ENCODE measurements around the gene IGFL4. TPM values are rescaled to one million over a fixed set of nuclear protein-coding genes. Genes with fewer than 3 reads are reported as not detected.

Gene IGFL4
- total and polyA plus RNA-seq, 4 experiments from 2014 or later, result not detected

DNA sequence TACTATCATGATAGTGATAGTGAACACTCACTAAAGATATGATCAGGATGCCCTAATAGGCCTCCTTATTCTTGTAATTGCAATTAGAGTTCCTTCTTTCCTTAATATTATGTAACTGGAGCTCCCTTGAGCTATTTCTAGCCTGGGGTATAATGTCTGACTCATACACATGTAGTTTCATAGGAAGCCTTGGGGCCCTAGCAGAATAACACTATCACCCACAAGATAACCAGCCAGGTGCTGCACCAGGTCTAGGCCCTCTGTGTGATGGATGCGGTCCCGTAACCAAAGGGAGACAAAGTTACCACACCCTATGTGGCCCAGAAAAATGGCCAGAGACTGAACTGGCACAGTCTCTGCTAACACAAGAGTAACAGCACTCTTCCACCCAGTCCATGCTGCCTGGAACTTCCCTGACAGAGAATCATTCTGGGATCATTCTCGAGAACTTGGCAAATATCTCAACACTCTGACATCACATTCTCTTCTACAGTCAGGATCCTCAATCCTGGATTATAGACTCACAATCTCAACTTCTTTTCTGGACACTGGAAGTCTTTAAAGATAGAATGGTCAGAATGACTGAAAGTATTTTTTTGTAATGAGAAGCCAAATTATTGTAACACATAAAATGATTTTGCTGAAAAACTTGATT lies 32.6 kb upstream of the IGFL4 start:
- Mint-ChIP-seq H3K27me3 (peaks cover 59 to 66% of the 10 kb centered on the region in 2 donors), H3K4me3 (no peak overlapping the region), H3K9me3 (peaks cover 0 to 8% (median 1%) of the 10 kb centered on the region in 8 donors), H3K27ac (no peak overlapping the region), H3K36me3 (peaks cover 0 to 2% of the 10 kb centered on the region in 2 donors), H3K4me1 (peaks cover 4 to 10% (median 6%) of the 10 kb centered on the region in 4 donors)
- intact Hi-C loops (cut with micrococcal nuclease), result no loop called here
- ChIA-PET CTCF (ENCODE audit: partially characterized antibody) (no interaction called here), POLR2A (ENCODE audit: partially characterized antibody) (no interaction called here)
- DNase-seq, result no peak
- no peaks in the 10 kb centered on the region for H3K36me3 ChIP-seq (ENCODE audit: insufficient read depth, low read length)
- H3K4me3 ChIP-seq (ENCODE audit: low read length in 2 of 2), result no peak overlapping the region
- peaks cover 13% of the 10 kb centered on the region for H3K27me3 ChIP-seq (ENCODE audit: insufficient read depth, low read length)
- no peak overlapping the region for H3K27ac ChIP-seq (ENCODE audit: low read depth, low read length)
- peaks cover 12% of the 10 kb centered on the region for H3K4me1 ChIP-seq (ENCODE audit: insufficient read depth, low read length)
- no peaks in the 10 kb centered on the region for H3K9me3 ChIP-seq (ENCODE audit: control insufficient read depth in 1 of 2, low read length in 2 of 2)

DNA sequence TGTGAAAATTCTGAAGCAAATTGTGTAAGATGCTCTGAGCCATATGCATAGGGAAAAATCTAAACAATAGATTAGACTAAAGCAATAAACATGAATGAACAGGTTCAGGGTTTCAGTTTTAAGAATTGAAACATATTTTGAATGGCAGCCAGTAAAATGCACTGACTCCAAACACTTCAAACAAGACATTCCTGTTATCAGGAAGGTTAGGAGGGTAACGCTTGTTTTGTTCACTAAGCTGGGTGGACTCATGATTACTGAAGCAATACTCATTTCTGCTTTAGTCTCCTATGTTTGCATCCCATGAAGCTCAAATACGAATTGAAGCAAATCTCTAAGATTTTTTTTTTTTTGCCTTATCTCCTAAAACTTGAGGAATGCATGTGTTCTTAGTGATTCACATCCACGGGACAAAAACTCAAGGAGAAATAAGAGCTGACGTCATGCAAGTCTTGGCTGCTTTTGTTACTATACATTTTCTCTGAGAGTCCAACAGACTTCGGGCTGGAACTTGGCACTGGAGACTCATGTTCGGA lies 29.1 kb upstream of the IGFL4 start:
- Mint-ChIP-seq H3K27me3 (peaks cover 39 to 62% of the 10 kb centered on the region in 2 donors), H3K27ac (no peak overlapping the region), H3K9me3 (peaks cover 0 to 2% (median 0%) of the 10 kb centered on the region in 8 donors), H3K4me3 (no peak overlapping the region), H3K4me1 (no peaks in the 10 kb centered on the region), H3K36me3 (no peaks in the 10 kb centered on the region)
- ChIA-PET CTCF (ENCODE audit: partially characterized antibody) (no interaction called here), POLR2A (ENCODE audit: partially characterized antibody) (no interaction called here)
- H3K4me3 ChIP-seq (ENCODE audit: low read length in 2 of 2), result no peak overlapping the region
- no peak for DNase-seq
- H3K4me1 ChIP-seq (ENCODE audit: insufficient read depth, low read length), result no peaks in the 10 kb centered on the region
- H3K9me3 ChIP-seq (ENCODE audit: control insufficient read depth in 1 of 2, low read length in 2 of 2), result no peaks in the 10 kb centered on the region
- H3K27me3 ChIP-seq (ENCODE audit: insufficient read depth, low read length), result peaks cover 4% of the 10 kb centered on the region
- H3K36me3 ChIP-seq (ENCODE audit: insufficient read depth, low read length), result no peaks in the 10 kb centered on the region
- H3K27ac ChIP-seq (ENCODE audit: low read depth, low read length), result no peak overlapping the region
- intact Hi-C loops (cut with micrococcal nuclease), result no loop called here

DNA sequence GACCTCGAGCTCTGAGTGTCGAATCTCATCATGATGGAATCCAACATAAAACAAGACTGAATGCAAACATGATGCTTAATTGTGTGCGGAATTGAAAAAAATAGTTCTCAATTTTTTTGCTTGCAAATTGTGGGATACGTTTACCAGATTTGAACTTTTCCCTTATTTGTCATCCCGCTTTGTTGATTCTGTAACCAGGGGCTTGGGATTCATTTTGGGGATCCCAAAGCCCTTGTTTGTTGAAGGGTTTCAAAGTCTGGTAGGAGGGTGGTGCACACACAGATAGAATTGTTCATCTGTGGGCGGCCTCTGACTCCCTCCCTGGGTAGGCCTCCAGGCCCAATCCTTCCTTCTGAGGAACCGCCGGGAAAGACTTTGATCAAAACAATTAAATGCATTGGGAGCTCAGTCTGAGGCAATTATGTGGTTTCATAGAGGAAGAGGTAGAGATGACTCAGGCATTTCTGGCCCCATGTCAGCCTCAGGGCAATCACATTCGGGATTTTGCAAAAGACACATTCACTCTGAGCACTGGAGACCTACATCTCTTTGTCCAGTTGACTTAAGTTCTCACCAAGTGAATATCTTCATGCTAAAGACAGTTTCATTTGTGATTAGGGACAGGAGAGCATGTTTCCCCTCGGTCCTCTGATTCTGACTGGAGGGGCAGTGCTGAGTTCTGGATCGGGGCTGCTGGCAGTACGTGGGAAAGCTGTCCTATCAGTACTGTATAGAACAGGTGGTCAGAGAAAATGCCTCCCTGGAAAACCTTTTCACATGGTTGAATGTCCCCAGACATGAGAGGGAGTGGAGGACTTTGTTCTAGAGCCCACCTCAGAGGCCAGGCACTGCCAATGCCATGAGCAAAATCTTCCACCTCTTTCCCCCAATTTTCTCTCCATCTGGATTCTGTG lies 27.8 kb upstream of the IGFL4 start:
- Mint-ChIP-seq H3K27me3 (peaks cover 41 to 56% of the 10 kb centered on the region in 2 donors), H3K27ac (no peak overlapping the region), H3K4me1 (no peaks in the 10 kb centered on the region), H3K9me3 (peaks cover 0 to 2% (median 0%) of the 10 kb centered on the region in 8 donors), H3K36me3 (no peaks in the 10 kb centered on the region), H3K4me3 (no peak overlapping the region)
- POLR2A ChIA-PET (ENCODE audit: partially characterized antibody), result no interaction called here
- Histone ChIP-seq H3K4me1 (ENCODE audit: insufficient read depth, low read length) (no peaks in the 10 kb centered on the region), H3K4me3 (ENCODE audit: low read length in 2 of 2) (no peak overlapping the region), H3K27ac (ENCODE audit: low read depth, low read length) (no peak overlapping the region), H3K36me3 (ENCODE audit: insufficient read depth, low read length) (no peaks in the 10 kb centered on the region), H3K27me3 (ENCODE audit: insufficient read depth, low read length) (peaks cover 4% of the 10 kb centered on the region), H3K9me3 (ENCODE audit: control insufficient read depth in 1 of 2, low read length in 2 of 2) (no peaks in the 10 kb centered on the region)
- intact Hi-C loops (cut with micrococcal nuclease), result no loop called here
- DNase-seq, result no peak
- CTCF ChIA-PET (ENCODE audit: partially characterized antibody), result no interaction called here

DNA sequence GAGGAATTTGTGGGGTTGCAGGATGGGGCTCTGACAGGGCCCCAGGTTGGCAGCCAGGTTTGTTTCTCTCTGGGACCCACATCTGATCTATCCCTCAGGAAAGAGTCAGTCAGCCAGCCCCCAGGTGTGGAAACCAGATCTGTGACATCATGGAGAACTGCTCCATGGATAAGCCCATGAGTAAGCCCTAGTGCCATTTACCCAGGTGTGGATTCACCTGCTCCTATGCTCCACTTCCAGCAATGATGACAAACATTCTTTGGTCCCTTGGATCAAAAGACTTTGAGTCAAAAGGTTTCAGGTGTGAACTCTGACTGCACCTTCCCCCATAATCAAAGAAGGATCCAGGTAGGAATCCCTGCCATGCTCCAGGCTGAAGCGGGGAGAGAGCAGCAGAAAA lies 26.9 kb upstream of the IGFL4 start:
- no peaks in the 10 kb centered on the region for H3K36me3 Mint-ChIP-seq
- no peak overlapping the region for H3K4me3 ChIP-seq (ENCODE audit: low read length in 2 of 2)
- peaks cover 4% of the 10 kb centered on the region for H3K27me3 ChIP-seq (ENCODE audit: insufficient read depth, low read length)
- no peak overlapping the region for H3K4me3 Mint-ChIP-seq
- H3K4me1 Mint-ChIP-seq, result no peaks in the 10 kb centered on the region
- no peaks in the 10 kb centered on the region for H3K36me3 ChIP-seq (ENCODE audit: insufficient read depth, low read length)
- ChIA-PET POLR2A (ENCODE audit: partially characterized antibody) (no interaction called here), CTCF (ENCODE audit: partially characterized antibody) (no interaction called here)
- no peaks in the 10 kb centered on the region for H3K4me1 ChIP-seq (ENCODE audit: insufficient read depth, low read length)
- no peak overlapping the region for H3K27ac ChIP-seq (ENCODE audit: low read depth, low read length)
- peaks cover 43 to 55% of the 10 kb centered on the region in 2 donors for H3K27me3 Mint-ChIP-seq
- intact Hi-C loops (cut with micrococcal nuclease), result no loop called here
- DNase-seq, result no peak
- H3K9me3 Mint-ChIP-seq, result peaks cover 0 to 7% (median 0%) of the 10 kb centered on the region in 8 donors
- no peak overlapping the region for H3K27ac Mint-ChIP-seq
- no peaks in the 10 kb centered on the region for H3K9me3 ChIP-seq (ENCODE audit: control insufficient read depth in 1 of 2, low read length in 2 of 2)

DNA sequence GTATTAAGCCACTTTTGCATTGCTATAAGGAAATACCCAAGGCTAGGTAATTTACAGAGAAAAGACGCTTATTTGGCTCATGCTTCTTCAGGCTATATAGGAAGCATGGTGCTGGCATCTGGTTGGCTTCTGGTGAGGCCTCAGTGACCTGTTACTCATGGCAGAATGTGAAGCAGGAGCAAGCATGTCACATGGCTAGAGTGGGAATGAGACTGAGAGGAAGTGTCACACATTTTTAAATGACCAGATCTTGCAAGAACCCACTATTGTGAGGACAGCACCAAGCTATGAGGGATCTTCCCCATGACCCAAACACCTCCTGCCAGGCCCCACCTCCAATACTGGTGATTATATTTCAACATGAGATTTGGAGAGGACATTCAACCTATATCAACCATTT lies 25.7 kb upstream of the IGFL4 start:
- Histone ChIP-seq H3K27ac (ENCODE audit: low read depth, low read length) (no peak overlapping the region), H3K36me3 (ENCODE audit: insufficient read depth, low read length) (no peaks in the 10 kb centered on the region), H3K4me3 (ENCODE audit: low read length in 2 of 2) (no peak overlapping the region), H3K27me3 (ENCODE audit: insufficient read depth, low read length) (peaks cover 4% of the 10 kb centered on the region), H3K4me1 (ENCODE audit: insufficient read depth, low read length) (no peaks in the 10 kb centered on the region), H3K9me3 (ENCODE audit: control insufficient read depth in 1 of 2, low read length in 2 of 2) (no peaks in the 10 kb centered on the region)
- H3K27ac Mint-ChIP-seq, result no peak overlapping the region
- H3K4me3 Mint-ChIP-seq, result no peak overlapping the region
- peaks cover 36 to 50% of the 10 kb centered on the region in 2 donors for H3K27me3 Mint-ChIP-seq
- H3K36me3 Mint-ChIP-seq, result peaks cover 0 to 4% of the 10 kb centered on the region in 2 donors
- ChIA-PET CTCF (ENCODE audit: partially characterized antibody) (no interaction called here), POLR2A (ENCODE audit: partially characterized antibody) (no interaction called here)
- peaks cover 0 to 14% (median 4%) of the 10 kb centered on the region in 8 donors for H3K9me3 Mint-ChIP-seq
- DNase-seq, result no peak
- H3K4me1 Mint-ChIP-seq, result no peaks in the 10 kb centered on the region
- intact Hi-C loops (cut with micrococcal nuclease), result no loop called here

DNA sequence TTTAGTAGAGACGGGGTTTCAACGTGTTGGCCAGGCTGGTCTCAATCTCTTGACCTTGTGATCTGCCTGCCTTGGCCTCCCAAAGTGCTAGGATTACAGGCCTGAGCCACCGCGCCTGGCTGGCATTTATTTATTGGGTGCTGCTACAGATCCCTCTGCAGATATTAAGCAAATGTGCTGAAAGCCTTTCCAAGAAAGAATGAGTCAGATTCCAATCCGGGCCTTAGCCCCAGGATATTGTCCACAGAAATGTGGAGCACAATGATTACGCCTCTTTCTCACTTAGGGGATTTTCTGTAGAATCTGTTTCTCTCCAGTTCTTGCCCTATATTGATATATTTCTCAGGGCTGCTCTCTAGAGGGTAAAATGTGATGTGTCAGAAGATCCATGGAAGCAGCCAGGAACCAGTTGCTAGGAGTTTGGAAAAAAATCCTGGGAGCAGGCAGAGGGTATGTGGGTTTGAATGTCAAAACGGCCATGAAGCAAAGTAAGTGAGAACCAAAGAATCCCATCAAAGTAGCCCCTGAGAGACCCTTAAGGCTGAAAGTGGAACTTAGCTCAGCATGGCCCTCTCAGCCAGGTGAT lies 24.8 kb upstream of the IGFL4 start:
- Histone ChIP-seq H3K27me3 (ENCODE audit: insufficient read depth, low read length) (peaks cover 4% of the 10 kb centered on the region), H3K4me3 (ENCODE audit: low read length in 2 of 2) (no peak overlapping the region), H3K4me1 (ENCODE audit: insufficient read depth, low read length) (no peaks in the 10 kb centered on the region), H3K9me3 (ENCODE audit: control insufficient read depth in 1 of 2, low read length in 2 of 2) (no peaks in the 10 kb centered on the region), H3K27ac (ENCODE audit: low read depth, low read length) (no peak overlapping the region), H3K36me3 (ENCODE audit: insufficient read depth, low read length) (no peaks in the 10 kb centered on the region)
- Mint-ChIP-seq H3K4me1 (no peaks in the 10 kb centered on the region), H3K27me3 (peaks cover 30 to 42% of the 10 kb centered on the region in 2 donors), H3K9me3 (peaks cover 0 to 20% (median 7%) of the 10 kb centered on the region in 8 donors), H3K36me3 (peaks cover 0 to 8% of the 10 kb centered on the region in 2 donors), H3K27ac (no peak overlapping the region), H3K4me3 (no peak overlapping the region)
- no peak for DNase-seq
- intact Hi-C loops (cut with micrococcal nuclease), result no loop called here
- ChIA-PET CTCF (ENCODE audit: partially characterized antibody) (no interaction called here), POLR2A (ENCODE audit: partially characterized antibody) (no interaction called here)

DNA sequence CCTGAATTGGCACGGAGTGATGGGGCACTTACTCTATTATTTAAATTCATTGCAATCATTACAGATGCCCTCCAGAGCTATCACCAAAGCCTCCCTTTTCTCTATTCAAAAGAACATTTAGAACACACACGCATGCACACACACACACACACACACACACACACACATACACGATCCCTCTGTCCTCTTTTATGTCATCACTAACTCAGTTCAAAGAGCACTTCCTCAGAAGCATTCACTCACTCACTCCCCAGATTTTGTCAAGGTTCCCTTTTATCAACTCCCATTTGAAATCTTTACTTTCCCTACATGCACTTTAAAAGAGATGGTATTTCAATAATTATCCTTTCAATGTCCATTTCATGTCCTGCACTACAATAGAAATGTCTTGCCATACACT lies 22.4 kb upstream of the IGFL4 start:
- H3K4me3 Mint-ChIP-seq, result no peak overlapping the region
- intact Hi-C loops (cut with micrococcal nuclease), result no loop called here
- Histone ChIP-seq H3K4me3 (ENCODE audit: low read length in 2 of 2) (no peak overlapping the region), H3K9me3 (ENCODE audit: control insufficient read depth in 1 of 2, low read length in 2 of 2) (no peaks in the 10 kb centered on the region), H3K4me1 (ENCODE audit: insufficient read depth, low read length) (no peaks in the 10 kb centered on the region), H3K27me3 (ENCODE audit: insufficient read depth, low read length) (peaks cover 4% of the 10 kb centered on the region), H3K27ac (ENCODE audit: low read depth, low read length) (no peak overlapping the region), H3K36me3 (ENCODE audit: insufficient read depth, low read length) (no peaks in the 10 kb centered on the region)
- peaks cover 29 to 37% of the 10 kb centered on the region in 2 donors for H3K27me3 Mint-ChIP-seq
- ChIA-PET CTCF (ENCODE audit: partially characterized antibody) (interaction anchor here (0.6 to 1.0 kb wide), 2 partner anchors 34 to 836 kb away, joined by 3 to 4 read pairs; no protein-coding TSS in a partner anchor), POLR2A (ENCODE audit: partially characterized antibody) (no interaction called here)
- H3K9me3 Mint-ChIP-seq, result peaks cover 0 to 33% (median 15%) of the 10 kb centered on the region in 8 donors
- DNase-seq, result no peak
- H3K4me1 Mint-ChIP-seq, result no peaks in the 10 kb centered on the region
- peaks cover 0 to 8% of the 10 kb centered on the region in 2 donors for H3K36me3 Mint-ChIP-seq
- no peak overlapping the region for H3K27ac Mint-ChIP-seq

All from CD4-positive, alpha-beta memory T cell (primary cell).